HG02678 (cell line): ENCODE results near the gene LMNA.

ENCODE experiments used
- ATAC-seq: cut with Tn5 transposase; IDR thresholded peaks from one replicate; pipeline ENCODE4 v1.9.1; 2021; ENCODE audit warnings: mild to moderate bottlenecking, moderate library complexity; ENCODE audit not compliant: unreplicated experiment

Gene LMNA

GRCh38 chr1:156138458-156138867 lies 24.0 kb downstream of the LMNA start:
- no peak for ATAC-seq

DNA sequence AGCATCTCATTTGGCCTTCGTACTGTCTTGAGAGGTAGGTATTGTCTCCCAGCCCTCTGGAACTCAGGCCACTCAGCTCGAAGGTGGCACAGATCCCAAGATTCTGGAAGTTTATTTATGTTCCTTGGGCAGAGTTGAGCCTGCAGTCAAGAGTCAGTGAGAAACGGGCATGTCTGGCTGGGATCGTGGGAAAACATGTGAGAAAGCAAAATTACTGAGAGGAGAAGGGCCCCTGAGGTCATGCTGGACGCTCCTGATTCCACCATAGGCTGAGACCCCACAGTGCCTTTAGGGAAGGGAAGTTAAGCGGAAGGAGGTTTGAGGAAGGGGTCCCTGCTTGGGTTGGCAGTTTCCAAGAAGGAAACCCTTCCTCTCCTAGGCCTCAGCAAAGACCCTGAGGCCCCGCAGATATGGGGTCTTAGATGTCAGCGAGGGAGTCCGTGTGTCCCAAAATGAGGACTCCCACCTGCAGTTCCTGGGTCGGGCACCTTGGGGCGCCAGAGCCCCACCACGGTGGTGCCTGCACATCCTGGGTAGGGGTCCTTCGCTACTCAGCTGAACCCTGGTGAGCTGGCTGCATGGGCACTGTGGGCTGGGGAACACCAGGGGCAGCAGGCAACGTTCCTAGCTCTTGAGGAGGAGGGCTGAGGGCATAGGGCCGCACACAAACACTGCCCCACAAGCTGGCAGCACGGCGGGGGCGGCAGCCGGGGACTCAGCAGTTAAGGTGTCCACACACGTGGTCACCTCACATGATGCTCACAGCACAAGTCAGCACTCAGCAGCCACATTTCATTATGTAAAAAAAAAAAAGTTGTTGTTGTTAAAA lies 26.6 kb downstream of the LMNA start:
- ATAC-seq, result no peak

DNA sequence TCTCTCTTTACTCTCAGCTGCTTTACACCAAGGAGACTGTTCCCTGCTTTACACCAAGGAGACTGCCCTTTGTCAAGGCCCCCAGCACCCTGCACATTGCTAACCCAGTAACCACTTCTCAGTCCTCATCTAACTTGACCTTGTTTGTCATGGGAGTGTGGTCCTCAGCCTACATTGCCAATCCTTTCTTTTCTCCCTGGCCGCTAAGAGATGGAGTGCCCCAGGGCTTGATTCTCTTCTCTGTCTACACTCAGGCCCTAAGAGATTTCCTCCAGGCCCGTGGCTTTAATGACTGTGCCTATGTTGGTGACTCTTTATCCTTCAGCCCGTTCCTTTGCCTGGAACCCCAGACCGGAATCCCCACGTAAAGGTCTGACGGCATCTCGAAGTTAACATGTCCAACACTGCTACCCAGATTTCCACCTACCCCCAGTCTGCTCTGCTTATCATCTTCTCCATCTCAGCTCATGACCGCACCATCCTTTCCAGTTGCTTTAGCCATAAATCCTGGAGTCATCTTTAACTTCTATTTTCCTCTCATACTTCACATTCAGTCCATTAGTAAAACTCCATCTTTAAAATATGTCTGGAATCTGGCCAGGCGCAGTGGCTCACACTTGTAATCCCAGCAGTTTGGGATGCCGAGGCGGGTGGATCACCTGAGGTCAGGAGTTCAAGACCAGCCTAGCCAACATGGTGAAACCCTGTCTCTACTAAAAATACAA lies 29.4 kb downstream of the LMNA start:
- no peak for ATAC-seq

GRCh38 chr1:156144742-156145141 lies 30.2 kb downstream of the LMNA start:
- no peak for ATAC-seq

DNA sequence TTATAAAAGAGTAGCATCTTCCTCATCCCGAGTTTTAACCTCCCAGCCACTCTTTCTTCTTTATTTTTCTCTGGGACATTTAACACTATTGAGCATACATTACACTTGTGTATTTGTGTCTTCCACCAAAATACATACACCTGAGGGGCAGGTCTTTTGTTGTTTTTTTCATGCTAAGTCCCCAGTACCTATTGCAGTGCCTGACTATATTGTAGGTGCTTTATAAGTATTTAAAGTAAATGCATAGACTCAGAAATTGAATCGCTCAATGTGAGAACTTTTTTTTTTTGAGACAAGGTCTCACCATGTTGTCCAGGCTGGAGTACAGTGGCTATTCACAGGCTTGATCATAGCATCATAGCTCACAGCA lies 31.1 kb downstream of the LMNA start:
- no peak for ATAC-seq

DNA sequence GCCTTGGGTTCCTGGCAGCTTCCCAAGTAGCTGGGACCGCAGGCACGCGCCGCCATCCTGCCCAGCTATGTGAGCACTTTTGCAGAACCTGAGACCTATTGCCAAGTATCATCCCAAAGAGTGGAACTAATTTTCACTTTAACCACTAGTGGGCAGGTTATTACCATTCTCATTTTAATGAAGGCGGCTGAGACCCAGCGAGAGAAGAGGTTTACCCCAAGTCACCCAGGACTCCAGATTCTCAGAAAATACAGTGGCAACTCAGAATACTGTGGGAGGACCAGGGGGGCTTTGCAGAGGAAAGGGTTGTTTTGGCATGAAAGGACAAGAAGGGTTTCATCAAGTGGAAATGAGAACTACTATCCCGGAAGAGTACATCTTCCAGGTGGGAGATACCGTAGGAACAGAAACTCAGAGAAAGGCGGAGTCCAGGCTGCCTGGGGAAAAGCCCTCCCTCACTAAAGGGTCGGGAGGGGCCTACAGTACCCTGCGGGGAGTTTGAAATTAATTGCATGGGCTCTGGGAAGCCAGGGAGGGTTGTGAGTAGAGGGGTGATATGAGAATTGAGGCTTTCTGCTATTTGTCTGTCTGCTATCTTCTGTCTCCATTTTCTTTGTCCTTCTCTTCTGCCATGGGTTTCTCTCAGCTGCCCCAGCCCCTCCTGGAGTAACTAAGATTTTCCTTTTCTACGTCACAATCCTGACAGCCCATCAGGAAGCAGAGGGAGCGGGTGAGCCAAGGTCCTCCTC lies 31.7 kb downstream of the LMNA start:
- ATAC-seq, result peak; percentile 30

DNA sequence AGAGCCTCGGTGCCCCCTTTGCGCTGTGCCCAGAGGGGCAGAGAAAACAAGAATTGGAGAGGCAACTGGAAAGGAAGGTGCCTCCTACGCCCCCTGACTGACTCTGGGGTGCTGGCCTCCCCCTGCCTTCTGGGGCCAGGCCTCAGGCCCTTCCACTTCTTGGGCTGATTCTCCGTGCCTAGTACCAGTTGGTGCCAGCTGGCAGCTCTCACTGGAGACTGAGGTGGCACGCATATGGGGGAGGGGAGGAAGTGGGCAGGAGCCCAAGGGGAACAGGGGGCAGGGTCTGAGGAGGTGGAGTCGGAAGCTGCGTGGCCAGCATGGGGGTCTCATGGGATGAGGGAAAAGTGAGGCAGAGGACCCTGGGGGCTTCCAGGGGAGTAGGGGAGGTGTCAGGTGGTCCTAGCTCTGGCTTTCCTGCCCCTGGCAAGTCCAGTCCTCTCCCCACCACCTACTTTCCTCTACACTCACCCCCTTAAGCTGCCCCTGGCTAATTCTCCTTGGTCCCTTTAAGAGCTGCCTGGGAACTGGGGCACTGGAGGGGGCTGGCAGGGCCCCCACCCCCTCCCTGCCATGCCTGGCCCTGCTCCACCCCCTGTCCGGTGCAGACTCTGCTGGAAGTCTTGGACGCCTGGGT lies 32.4 kb downstream of the LMNA start:
- no peak for ATAC-seq

- ATAC-seq, result no peak
These were observed 33.7 kb downstream of the LMNA start for GRCh38 chr1:156148216-156148615.

DNA sequence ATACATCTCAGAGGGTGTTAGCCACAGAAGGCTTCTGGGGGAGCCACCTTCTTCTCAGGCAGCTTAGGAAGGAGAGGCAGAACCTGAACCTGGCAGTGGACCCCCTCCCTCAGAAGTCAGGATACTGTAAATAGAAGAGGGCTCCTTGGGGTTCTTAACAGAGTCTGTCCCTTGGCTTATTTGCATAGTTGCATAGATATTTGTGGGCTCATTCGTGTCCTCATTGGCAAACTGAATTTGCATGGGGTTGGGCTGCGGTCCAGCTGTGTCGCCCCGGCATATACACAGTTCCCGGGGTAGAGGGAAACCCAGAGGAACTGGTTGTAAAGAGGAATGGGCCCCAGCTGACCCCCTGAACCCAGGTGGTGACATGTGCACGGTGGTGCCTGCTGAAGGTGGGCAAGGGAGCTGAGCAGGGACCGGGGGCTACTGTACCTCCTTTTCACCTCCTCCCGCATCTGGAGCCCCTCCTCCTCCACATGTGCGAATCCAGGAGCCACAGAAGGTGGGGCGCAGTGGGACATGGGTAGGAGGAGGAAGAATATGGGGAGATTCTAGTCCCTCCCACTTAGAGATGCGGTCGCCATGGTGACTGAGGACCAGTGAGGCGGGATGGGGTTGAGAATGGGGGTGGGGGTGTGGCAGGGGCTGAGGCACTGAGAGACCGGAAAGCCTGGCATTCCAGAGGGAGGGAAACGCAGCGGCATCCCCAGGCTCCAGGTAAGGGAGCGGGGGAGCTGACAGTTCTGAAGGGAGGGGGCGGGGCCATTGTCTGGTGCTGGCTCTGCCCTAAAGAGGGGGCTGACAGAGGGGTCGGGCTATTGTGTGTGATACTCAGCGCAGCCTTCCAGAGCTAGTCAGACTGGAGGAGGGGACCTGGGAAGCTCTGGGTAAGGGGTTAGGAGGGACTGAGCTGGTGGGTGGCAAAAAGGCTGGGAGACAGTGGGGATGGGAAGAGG lies 35.1 kb downstream of the LMNA start:
- peak; percentile 61 for ATAC-seq

- ATAC-seq, result no peak
These were observed 36.0 kb downstream of the LMNA start for GRCh38 chr1:156150333-156151011.

- ATAC-seq, result no peak
These were observed 36.7 kb downstream of the LMNA start for GRCh38 chr1:156151093-156151688.

DNA sequence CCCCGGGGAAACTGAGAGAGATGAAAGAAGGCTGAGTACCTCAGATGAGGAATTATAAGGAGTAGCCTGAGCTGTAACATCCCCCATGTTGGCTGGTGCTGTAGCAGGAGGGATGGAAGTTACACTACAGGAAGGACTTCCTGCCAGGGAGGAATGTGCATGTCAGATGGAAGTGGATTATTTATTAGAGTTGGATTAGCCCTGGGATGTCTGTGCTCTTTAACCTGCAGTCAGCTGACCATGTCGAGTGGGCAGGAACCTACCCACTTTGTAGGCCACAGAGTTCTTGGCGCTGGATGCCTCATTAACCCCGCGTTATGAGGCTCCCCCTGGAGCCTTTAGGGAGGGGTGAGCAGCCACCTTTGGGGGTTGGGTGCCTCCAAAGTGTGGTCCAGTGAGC lies 38.1 kb downstream of the LMNA start:
- no peak for ATAC-seq

GRCh38 chr1:156153362-156153761 lies 38.9 kb downstream of the LMNA start, which contains the start of gene SEMA4A:
TSS of gene SEMA4A (plus strand) at chr1:156153585. CDS start at chr1:156154579, 994 bp downstream.
- ATAC-seq, result no peak

- peak; percentile 56 for ATAC-seq
These were observed 39.8 kb downstream of the LMNA start for GRCh38 chr1:156154317-156154749.

DNA sequence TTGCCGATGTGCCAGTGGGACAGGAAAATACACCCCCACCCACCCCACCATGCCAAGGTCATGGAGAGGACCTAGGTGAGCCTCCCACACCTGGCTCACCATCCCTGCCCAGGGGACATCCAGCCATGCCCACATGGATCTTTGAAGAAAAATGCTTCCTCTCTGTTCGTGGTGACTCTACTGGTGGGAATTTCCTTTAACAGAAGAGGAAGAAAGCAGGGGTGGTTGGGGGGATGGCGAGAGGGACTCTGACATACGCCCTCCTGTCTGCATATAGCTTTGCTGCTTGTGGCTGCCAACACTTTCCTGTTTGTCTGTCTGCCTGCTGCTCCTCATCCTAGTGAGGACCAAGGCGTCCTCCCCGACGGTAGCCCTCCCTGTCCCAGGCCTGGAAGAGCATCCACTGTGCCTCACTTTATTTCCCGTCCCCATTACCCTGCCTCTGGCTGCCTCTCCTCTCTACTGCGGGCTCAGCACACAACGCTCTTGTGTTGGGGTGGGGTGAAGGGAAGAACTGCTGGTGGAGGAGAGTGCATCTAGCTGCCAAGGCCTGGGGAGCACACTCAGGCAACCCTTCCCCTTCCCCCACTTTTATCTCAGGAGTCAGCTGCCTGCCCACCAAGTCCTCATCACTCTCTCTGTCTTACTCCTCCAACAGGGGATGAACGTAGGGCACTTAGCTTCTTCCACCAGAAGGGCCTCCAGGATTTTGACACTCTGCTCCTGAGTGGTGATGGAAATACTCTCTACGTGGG lies 41.4 kb downstream of the LMNA start:
- no peak for ATAC-seq

GRCh38 chr1:156157506-156157905 lies 43.0 kb downstream of the LMNA start:
- peak; percentile 33 for ATAC-seq

DNA sequence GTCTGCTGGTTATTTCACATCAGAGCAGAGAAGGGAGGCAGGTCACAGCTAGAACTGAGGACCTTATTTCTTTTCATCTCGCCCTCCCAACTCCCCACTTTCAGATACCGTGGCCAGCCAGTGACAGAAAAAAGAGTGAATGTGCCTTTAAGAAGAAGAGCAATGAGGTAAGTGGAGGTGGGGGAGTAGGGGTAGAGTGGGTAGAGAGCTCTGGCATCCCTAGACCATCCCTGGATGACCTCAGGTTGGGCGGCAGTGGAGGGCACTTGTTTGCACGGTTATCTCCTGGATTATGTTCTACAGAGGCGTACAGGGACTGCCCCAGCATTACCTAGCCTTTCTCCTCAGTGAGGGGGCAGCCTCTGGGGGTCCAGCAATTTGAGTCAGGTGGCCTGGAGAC lies 43.5 kb downstream of the LMNA start:
- no peak for ATAC-seq
